ENCODE measurements around the gene PPFIA4.
"Not testable (repeated sequence)": the region's sequence is repeated elsewhere in the genome, so short reads cannot be mapped to it uniquely, and the experiment has no call there.

PPFIA4 gene

DNA sequence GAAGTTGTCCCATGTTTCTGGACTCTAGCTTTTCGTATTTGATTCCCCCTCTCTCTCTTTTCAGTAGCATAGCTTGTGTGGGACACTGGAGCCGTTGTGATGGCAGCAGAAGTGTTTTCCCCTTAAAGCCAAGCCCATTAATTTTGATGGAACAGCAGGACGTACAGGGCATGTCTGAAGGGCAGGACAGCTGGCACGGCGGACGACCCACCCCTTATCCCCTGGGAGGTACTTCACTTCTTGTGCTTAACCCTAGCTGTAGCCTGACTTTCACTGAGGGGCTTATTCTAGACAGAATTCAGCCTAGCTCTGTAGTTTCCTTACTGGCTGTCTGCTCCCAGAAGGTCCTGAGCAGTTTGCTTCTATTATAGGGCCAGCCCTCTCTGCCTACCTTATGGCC lies 8.6 kb upstream of the PPFIA4 start:
- no peak for DNase-seq (ENCODE audit: low spot score)

DNA sequence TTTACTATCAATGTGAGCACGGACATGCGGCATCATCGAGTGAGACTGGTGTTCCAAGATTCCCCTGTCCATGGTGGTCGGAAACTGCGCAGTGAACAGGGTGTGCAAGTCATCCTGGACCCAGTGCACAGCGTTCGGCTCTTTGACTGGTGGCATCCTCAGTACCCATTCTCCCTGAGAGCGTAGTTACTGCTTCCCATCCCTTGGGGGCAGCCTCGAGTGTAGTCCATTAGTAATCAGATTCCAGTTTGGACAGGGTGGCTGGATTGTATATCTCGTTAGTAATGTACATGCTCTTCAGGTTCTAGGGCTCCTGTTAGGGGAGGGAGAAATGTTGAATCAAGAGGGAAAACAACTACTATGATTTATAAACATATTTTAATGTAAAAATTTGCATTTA lies 3.4 kb upstream of the PPFIA4 start:
- DNase-seq (ENCODE audit: low spot score) = not testable (repeated sequence)

DNA sequence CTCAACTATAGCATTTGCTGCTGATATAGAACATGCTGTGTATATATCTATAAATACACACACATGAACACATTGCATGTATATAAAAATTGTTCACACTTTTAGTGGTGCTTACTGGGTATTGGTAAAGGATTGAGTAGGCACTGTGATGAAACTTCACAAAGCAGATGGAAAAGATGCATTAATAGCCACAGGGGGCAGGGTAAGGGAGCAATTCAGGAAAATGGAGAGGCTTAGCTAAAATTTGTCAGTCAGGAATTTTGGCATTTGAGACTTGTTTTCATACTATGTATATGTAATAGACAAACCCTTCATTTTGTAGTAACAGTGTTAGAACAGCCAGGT lies 633 bp upstream of the PPFIA4 start:
- DNase-seq (ENCODE audit: low spot score) = no peak

DNA sequence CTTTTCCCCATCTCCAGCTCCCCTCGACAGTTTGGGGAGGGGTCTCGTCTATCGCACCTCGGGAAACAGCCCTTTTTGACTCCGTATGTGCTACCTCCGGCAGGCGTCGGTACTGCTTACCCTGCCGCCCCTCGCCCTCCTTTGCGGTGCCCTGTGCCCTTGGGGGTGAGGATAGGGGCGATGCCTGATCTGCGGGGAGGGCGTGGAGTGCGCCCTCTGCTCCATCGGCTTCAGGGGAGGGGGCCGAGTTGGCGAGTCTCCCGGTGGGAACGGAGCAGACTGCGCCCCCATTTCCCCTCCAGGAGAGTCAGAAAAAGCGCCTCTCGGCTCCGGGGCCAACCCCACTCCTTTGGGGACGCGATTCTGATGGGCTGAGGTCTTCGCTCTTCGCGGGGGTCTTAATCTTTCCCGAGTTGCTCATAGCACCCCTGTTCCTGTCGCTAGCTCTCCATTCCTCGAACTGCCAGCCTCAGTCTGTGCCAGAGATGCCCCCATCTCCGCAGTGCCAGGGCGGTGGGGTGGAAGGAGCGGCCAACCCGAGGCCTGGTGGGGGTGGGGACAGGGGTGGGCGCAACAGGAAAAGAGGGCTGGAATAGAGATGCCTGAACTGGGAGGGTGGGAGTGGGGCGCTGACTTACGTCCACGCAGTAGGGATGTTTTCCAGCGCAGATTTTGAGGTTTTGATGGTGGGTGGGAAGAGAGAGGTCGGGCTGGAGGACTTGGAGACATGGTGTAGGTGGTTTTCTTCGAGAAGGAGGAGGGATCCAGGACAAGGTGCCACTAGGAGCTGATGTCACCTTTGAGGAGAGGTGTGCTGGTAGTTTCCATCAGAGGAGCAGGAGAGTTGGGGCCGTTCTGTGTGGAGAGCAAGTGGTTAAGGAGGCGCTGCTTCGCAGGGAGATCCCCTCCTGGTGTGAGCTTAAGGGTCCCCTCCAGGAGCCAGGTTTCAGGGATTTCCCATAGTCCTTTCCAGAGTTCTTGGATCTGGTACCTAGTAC lies 674 bp downstream of the PPFIA4 start:
- DNase-seq (ENCODE audit: low spot score) = no peak

DNA sequence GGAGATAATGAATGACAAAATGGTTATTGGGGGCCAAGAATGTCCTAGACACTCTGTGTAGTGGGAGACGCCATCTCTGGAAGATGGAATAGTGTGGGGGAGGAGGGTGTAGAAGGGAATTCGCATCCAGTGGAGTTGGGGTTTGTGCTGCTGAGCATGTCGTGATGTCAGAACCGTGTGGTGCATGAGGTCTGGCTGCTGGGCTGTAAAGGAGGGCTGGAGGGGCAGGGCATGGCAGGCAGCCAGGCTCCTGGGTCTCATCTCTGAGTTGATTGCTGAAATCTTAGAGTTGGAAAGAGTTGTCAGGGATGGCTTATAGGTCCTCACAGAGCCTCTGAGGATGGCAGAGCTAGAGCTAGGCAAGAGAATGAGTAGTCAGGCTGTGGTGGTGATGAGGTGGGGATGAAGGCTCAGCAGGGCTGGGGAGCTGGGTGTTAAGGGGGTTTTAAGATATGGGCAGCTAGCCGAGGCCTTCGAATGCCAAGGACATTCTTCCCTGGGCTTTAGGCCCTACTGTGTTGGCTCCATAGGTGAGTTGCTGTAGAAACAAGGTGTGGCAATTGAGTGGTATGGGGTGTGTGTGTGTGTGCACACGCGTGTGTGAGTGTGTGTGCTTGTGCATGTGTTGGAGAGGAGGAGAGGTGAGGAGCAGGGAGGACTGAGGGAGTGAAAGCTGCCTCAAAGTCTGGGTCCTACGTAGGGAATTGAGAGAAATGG lies 1.9 kb downstream of the PPFIA4 start:
- DNase-seq (ENCODE audit: low spot score) = no peak

DNA sequence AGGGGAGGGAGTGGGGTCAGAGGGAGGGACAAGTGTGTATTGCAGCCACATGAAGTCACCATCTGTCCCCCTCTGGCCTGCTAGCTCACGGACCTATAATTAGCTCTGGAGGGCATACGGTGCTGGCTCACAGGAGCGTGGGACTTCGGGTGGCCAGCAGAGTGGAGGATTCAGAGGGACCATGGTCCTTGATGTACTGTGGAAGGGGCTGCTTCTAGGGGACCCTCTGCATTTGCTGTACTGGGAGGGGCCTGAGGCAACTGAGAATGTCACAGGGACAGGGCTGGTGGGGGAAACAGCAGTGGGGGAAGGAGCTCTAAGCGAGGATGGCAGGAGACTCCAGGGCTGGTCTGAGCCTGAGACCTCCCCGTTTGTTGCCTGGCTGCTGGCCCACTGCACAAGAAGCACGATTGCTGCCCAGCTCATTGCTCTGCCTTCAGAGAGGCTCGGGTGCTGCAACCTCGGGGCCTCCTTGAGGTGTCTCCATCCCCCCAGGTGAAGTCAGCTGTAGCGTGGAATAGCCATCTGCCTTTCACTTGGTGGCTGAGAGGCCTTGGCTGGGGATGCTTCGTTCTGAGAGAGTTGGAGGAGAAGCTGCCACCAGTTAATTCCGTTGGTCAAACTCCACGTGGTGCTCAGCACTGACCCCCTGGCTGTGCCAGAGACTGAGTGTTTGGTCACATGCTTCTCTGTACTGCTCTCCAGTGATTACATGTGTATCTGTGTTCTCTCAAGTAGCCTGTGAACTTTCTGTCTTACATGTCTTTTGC lies 2.7 kb downstream of the PPFIA4 start:
- DNase-seq (ENCODE audit: low spot score) = no peak

DNA sequence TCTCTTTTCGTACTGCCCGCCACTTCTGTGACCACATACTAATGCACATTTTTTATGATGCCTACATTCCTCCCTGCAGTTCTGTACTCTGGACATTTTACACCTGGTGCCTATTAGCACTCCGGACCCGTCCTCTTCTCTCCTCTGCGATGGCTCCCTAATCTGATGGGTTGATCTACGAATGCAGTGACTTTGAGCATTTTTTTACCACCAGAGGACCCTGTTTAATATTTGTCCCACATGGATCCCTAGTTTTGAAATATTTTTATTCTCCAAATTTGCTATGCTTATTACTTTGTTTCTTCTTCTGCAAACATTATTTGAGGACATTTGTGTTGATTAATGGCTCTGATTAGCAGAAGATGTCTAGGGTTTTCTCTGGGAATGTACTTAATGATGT lies 5.2 kb downstream of the PPFIA4 start:
- no peak for DNase-seq (ENCODE audit: low spot score)

DNA sequence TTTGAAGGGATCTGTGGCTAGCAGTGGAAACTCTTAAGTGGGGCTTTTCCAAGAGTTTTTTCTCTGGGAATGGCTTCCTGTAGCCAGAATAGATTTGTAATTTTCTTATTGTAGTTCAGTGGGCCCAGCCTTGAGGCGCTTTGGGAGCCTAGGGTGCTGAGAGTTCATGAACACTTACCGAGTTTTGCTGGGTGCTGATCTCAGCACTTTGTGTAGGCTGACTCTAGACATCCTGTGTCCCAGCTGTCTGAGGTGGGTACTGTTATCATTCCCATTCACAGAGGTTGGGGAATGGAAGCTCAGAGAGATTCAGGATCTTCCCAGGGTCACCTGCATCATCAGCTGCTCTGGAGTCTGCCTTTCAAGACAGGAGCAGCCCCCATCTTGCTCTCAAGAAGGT lies 7.0 kb downstream of the PPFIA4 start:
- no peak for DNase-seq (ENCODE audit: low spot score)

DNA sequence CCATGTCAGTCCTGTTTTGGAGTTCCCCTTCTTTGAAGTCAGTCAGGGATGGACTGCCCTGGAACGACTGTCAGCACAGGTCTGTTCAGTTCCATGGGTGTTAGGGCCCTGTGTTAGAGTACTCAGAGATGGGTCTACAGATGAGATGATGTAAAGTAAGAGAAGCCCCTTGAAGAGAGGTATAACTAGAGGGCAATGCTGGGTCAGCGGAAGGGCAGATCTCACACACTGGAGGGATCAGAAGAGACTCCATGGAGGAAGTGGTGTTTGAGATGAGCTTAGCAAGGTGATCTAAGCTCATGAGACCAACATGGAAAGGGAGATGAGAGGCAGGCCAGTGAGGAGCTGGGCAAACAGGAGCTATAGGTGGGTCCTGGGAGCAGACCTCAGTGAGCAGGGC lies 7.6 kb downstream of the PPFIA4 start:
- no peak for DNase-seq (ENCODE audit: low spot score)

DNA sequence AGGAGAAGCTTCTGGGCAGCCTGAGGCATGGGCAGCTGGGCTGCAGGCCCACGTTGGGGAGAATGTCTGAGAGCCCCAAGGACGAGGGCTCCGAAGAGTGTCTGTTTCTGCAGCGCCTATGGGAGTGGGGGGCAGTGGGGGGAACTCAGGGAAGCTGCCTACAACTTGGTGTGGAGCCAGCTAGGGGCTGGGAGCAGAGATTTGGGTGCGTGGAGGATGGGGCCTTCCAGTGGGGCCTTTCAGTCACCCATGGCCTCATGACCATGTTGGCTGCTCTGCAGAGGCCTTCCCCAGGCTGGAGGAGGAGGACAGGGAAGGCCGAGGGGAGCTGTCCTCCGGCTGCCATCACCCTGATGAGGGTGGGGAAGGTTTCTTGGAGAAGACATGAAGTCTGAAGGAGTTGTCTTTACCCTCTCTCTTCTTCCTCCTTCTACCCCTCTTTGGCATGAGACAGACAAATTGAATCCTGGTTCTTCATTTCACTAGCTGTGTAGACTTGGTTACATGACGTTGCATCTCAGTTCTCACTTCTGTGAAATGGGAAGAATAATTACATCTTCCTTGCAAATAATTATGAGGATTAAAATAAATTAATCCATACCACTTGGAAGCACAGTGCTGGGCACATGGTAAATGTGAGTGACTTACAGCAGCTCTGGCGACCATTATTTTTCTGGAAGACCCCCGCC lies 8.3 kb downstream of the PPFIA4 start:
- no peak for DNase-seq (ENCODE audit: low spot score)

DNA sequence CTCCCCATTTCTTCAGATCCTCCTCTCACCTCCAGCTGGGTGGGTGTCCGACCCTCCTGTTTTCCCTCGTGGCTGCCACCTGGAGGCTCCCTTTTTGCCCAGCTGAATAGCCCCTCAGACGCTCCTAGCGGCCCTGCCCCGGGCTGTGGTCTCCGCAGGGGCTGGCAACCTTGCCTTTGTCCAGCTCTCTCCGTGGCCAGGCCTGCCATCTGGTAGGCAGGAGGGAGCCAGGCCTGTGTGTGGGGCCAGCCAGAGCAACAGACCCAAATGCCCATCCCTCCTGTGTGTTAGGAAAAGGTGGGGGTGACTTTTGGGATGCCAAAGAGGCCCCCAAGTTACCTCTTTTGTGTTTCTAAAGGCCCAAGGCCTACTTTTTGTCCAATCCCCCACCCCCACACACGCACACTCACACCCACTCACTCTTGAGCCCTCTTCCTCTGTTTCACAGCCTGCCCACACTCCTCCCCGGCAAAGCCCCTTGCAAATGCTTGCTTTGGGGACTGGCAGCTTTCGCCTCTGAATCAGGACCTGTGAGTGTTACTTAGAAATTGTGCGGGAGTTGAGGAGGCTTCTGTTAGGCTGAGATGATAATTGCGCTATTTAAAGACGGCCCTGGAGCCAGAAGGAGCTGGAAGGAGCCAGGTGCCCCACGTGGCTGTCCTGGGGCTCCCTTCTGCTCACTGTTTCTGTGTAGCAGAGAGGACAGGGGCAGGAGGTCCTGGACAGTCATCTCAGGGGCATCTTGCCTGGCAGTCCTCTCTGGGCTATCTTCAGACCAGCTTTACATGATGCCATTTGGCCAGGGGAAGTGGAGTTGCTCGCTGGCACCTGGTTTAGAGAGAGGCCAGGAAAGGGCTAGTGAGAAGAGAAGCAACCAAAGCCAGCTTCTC lies 9.1 kb downstream of the PPFIA4 start:
- DNase-seq (ENCODE audit: low spot score) = no peak

DNA sequence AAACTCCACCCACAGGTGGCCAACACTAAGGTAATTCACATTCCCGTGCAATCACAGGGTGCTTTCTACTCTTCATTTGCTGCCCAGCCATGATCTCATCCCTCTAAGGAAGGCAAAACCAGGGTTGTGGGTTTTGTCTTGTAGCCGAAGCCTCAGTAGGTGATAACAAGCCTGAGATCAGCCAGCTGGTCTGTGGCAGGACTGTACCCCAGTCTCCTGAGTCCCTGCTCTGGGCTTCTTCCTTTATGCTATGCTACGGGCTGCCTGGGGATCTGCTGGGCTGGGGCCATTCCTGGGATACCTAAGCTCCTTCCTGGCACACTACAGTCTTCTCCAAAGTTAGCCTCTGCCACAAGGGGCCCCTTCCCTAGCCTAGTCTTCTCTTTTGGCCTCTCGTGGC lies 9.8 kb downstream of the PPFIA4 start:
- no peak for DNase-seq (ENCODE audit: low spot score)

DNA sequence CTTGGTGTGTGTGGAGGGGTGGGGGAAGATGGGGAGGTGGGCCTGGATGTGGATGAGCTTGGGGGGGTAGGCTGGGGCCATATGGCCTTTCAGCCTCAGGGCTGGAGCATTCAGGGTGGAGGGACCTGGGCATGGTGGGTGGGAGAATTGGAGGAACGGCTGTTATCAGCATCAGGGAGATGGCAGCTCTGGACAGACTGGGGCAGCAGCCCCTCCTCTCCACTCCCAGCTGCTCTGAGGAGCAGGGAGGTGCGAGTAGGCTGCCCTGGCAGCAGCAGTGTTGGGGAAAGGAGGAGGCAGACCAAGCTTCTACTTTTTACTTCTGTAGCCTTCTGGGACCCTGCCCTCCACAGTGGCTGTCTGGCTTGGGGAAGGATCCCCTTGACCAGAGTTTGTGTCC lies 10.2 kb downstream of the PPFIA4 start:
- no peak for DNase-seq (ENCODE audit: low spot score)

DNA sequence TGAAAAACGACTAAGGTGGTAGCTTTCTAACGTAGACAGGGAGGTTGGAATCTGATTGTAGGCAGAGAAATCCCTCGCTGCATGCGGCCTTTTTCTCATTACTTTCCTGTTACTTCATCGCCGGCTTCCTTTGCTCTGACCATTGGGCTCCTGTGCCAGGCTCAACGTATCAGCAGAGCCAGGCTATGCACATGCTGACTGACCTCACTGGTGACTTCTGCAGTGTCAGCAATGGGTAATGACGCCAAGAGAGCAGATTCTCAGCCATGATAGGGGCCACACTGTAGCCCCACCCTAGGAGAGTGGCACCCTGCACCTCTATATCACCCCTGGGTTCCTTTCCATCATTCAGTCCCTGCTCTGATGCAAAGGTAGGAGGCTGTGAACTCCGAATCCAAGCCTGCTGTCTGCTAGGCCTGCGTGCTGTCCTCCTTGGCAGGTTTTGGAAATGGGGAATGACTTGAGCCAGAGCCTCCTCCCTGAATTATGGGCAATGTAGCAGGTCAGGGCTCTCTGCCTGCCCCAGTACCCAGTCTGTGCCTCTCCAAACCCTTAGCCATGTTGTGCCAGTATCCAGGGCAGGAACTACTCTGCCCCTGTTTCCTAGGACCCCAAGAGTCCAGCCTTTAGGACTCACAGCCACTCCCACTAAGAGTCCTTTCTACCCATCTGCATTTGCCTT lies 11.4 kb downstream of the PPFIA4 start:
- no peak for DNase-seq (ENCODE audit: low spot score)

DNA sequence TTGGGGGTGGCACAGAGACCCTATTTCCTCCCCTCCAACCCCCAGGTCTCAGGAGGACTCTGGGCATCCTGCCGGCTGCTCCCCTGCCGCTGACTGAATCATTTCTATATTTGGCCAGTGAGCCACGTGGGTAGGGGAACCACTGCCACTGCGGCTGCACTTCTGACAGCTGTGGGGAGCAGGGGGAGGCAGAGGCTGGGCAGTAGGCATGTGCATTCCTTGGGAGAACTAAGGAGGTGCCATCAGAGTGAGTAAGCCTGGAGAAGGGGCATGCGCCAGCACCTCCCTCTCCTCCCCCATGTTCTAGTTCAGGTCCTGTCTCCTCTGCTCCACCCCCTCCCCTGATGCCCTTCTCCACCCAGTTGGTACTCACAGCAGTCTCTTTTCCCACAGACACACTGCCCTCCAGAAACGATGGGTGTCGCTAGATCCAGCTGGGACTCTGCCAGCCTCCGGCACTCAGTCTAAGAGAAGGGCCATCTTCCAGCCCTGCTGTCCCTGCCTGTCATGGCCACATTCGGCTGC lies 12.0 kb downstream of the PPFIA4 start:
- no peak for DNase-seq (ENCODE audit: low spot score)

DNA sequence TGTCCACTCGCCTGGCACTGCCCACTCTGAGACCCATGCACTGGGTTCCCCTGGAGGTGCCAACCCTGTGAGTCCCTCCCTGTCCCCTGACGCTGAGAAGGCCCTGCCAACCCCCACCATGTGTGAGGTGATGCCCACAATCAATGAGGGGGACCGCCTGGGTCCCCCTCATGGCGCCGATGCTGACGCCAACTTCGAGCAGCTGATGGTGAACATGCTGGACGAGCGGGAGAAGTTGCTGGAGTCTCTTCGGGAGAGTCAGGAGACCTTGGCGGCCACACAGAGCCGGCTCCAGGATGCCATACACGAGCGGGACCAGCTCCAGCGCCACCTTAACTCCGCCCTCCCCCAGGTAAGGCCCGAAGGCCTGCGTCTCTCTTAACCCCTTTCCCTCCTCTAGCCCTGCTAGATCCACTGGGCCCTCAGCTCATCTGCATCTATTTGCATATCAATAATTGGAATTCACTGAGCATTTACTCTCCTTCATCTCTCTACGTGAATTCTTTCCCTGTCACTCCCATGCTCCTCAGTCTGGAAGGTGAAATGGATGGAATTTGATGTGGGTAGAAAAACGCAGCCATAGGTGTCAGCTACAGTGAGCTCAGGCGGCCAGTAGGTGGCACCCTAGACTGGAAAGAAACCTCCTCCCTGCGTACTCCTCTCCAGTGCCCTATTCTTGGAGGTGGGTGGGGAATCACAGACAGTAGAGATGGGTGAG lies 12.8 kb downstream of the PPFIA4 start:
- peak; percentile 59 for DNase-seq (ENCODE audit: low spot score)

DNA sequence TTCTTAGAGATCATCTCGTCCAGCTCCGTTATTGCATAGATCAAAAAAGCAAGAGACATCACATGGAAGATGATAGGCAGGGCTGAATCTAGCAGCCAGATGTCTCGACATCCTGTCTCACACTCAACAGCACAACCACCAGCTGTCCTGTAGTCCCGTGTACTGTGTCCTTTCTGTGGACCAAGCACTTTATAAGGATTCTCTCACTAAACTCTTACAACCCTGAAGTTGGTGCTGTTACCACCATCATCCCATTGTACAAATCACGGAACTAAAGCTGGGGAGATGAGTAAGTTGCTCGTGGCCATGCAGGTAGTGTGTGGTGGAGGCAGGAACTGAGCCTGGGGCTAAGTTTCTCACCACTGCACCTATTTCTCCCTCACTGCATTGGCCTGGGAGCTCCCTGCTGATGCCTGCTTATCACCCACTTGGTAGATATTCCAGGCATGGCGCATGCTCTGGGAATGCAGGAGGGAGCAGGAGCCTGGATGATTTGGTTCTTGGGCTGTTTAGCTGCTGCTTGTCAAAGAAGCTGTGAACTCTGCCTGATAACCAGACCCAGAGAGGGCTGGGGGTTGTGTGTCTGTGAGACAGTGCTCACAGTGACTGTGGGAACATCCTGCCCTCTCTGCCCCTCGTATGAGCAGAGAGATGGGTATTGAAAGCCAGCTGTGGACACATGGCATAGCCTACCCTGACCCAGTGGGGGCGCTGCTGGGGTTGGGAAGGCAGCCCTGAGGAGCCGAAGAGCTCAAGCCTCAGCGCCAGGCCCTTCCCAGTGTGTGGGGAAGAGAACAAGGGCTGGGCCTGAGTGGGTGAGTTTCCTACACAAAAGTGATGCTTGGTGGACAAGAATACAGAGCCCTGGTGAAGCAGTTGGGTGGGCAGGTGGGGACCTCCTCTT lies 13.6 kb downstream of the PPFIA4 start:
- DNase-seq (ENCODE audit: low spot score) = no peak

DNA sequence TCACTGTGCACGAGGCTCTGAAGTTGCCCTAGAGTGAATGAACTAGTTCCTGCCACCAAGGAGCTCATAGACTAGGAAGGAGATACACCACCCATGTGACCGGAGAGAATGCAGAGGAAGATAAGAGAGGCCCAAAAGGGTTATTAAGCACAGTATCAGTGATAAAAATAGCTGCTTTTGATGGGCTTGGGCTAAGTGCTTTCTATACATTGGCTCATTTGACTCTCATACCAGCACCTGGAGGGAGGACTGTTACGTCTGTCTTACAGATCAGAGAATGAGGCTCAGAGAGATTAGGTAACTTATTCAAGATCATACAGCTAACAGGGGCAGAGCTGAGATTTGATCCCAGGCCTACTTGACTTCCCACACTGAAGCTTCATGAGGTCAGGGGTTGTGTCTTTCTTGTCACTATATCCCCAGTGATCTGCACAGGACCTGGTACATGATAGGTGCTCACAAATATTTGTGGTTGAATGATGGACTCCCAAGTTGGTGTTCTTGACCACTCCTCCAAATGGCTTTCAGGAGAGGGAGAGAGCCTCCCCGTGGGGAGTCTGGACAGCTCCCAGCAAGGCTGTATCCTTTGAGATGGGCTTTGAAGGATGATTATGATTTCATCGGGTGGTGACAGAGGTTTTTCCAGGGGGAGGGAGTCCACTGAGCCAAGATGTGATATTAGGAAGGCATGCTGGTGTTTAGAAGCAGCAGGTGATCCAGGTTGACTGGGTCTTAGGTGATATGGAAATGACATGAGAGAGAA lies 14.4 kb downstream of the PPFIA4 start:
- DNase-seq (ENCODE audit: low spot score) = no peak
